ENCODE measurements around the gene OGDH.

DNA sequence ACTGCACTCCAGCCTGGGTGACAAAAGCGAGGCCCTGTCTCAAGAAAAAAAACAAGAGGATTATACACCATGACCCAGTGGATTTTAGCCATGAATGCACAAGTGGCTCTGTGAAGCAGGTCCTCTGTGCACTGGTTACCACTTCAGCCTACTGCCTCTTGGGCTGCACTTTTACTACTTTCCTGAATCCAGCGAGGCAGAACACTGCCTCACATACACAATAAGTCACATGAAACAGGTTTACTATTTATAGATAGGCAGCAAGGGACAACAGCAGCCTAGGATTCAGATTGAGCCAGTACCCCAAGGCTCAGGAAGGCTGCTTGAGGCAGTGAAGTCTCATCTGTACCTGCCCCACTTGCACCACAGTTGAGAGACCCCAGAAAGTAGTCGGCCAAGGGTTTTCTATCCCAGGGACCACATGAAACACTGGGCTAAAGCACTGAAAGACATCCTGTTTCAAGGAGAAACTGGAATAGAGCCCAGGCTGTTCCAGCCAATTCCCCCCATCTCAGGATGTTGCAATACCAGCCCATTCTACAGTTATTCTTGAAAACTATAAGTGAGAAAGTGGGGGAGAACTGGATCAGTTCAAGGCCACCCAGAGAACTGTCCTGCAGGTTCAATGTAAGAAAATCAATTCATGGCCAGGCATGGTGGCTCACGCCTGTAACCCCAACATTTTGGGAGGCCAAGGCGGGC is 10.3 kb upstream of the OGDH start:
- TF ChIP-seq, protein P1, sequence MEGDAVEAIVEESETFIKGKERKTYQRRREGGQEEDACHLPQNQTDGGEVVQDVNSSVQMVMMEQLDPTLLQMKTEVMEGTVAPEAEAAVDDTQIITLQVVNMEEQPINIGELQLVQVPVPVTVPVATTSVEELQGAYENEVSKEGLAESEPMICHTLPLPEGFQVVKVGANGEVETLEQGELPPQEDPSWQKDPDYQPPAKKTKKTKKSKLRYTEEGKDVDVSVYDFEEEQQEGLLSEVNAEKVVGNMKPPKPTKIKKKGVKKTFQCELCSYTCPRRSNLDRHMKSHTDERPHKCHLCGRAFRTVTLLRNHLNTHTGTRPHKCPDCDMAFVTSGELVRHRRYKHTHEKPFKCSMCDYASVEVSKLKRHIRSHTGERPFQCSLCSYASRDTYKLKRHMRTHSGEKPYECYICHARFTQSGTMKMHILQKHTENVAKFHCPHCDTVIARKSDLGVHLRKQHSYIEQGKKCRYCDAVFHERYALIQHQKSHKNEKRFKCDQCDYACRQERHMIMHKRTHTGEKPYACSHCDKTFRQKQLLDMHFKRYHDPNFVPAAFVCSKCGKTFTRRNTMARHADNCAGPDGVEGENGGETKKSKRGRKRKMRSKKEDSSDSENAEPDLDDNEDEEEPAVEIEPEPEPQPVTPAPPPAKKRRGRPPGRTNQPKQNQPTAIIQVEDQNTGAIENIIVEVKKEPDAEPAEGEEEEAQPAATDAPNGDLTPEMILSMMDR (IDR thresholded peaks at IDR 0.05) = no peak
- no peak for TF ChIP-seq POLR2A (IDR thresholded peaks at IDR 0.05)
